GM12874 (cell line): ENCODE data around the gene ICE1.

Experiments
- CTCF ChIP-seq: IDR thresholded peaks from 2 replicates; pipeline ENCODE4 v1.5.1; 2011; ENCODE audit warnings: low read depth, mild to moderate bottlenecking, control low read depth, low read length, moderate library complexity; ENCODE audit not compliant: insufficient read depth

Gene ICE1

GRCh38 chr5:5421961-5422818 is at the start of gene ICE1:
TSS of gene ICE1 (plus strand) at chr5:5422677. CDS start at chr5:5422916, 239 bp downstream.
- no peak for TF ChIP-seq CTCF

GRCh38 chr5:5372930-5373329 is 49.5 kb upstream of the ICE1 start:
- no peak for TF ChIP-seq CTCF

GRCh38 chr5:5373351-5373989 is 49.0 kb upstream of the ICE1 start:
- TF ChIP-seq CTCF: no peak

GRCh38 chr5:5374009-5374715 is 48.3 kb upstream of the ICE1 start:
- TF ChIP-seq CTCF: no peak

GRCh38 chr5:5377780-5378179 is 44.7 kb upstream of the ICE1 start:
- no peak for TF ChIP-seq CTCF

GRCh38 chr5:5378531-5378930 is 43.9 kb upstream of the ICE1 start:
- TF ChIP-seq CTCF: no peak

GRCh38 chr5:5380298-5380697 is 42.2 kb upstream of the ICE1 start:
- no peak for TF ChIP-seq CTCF
